Mucosa of descending colon (tissue), 3 donors: Measurements from ENCODE around the gene TUBA4A. TPM values are rescaled to one million over a fixed set of nuclear protein-coding genes. Genes with fewer than 3 reads are reported as not detected.

ENCODE experiments used
- ATAC-seq: fragments of 200-7000 bp; cut with Tn5 transposase; one replicate; pipeline ENCODE4 v1.9.1; 2020; ENCODE audit warnings: mild to moderate bottlenecking, moderate library complexity
- DNase-seq, 3 donors: peaks; one replicate each; pipeline ENCODE4 v3.0.0-alpha.2; 2020
- H3K36me3 ChIP-seq: fragments of 200-600 bp; one replicate; pipeline ENCODE4 v1.8.0; 2021; ENCODE audit warnings: low read depth, mild to moderate bottlenecking
- H3K4me1 ChIP-seq: fragments of 200-600 bp; one replicate; pipeline ENCODE4 v1.8.0; 2021; ENCODE audit warnings: low read depth, mild to moderate bottlenecking
- H3K4me3 ChIP-seq: fragments of 200-600 bp; one replicate; pipeline ENCODE4 v1.8.0; 2021; ENCODE audit warnings: mild to moderate bottlenecking
- H3K9me3 ChIP-seq: fragments of 200-600 bp; one replicate; pipeline ENCODE4 v1.8.0; 2021; ENCODE audit warnings: mild to moderate bottlenecking
- intact Hi-C, 2 donors: fragments of 100-400 bp; cut with DNase I in 1 of 2; cut with micrococcal nuclease in 1 of 2; formaldehyde crosslinking; loops; one replicate each; pipeline versions ENCODE4 v1.11.0 to v1.11.1; 2022; cut with DNase I, micrococcal nuclease
- long read RNA-seq, 2 donors: library from polyadenylated mRNA; unstranded; transcript quantifications; one replicate each; pipeline ENCODE4 v2.0.0, GENCODE V29; 2019 to 2021
- total RNA-seq, 3 donors: library from RNA; stranded (reverse); fragmentation: NEBNext Ultra II Directional in 2 of 3; extraction: Animal tissue kit (Norgen Biotek cat#: 25700) in 2 of 3; gene quantifications; one replicate each; pipeline versions ENCODE4 v1.2.1 to v1.2.4, GENCODE V29; 2021 to 2023
- TF ChIP-seq, protein P1 (sequence below): fragments of 200-600 bp; IDR thresholded peaks from one replicate; pipeline ENCODE4 v1.8.0; 2022; ENCODE audit warnings: antibody characterized with exemption, mild to moderate bottlenecking
- donor health status: DM: no; HTN: no; CAD: no; lungs with moderate emphysema.
- donor health status: DM: no; HTN: no; CAD: no.
- donor health status: DM: no; HTN: yes; CAD: no.

Gene TUBA4A
- total RNA-seq: 10 to 100 TPM; 69.7 to 75.3 (median 75.0) TPM
- long read RNA-seq, donor 1, transcript TUBA4A-201 (4 exons, 2,162 nt): major isoform, 47 of 75 reads
- long read RNA-seq, donor 1, partial matches to known transcripts: 8 of 75 reads
- long read RNA-seq, donor 1, other reads (novel, unspliced or antisense): 13 of 75 reads
- long read RNA-seq, donor 2, transcript TUBA4A-201 (4 exons, 2,162 nt): major isoform, 53 of 62 reads
- long read RNA-seq, donor 2, partial matches to known transcripts: 1 of 62 reads
- long read RNA-seq, donor 2, other reads (novel, unspliced or antisense): 3 of 62 reads

DNA sequence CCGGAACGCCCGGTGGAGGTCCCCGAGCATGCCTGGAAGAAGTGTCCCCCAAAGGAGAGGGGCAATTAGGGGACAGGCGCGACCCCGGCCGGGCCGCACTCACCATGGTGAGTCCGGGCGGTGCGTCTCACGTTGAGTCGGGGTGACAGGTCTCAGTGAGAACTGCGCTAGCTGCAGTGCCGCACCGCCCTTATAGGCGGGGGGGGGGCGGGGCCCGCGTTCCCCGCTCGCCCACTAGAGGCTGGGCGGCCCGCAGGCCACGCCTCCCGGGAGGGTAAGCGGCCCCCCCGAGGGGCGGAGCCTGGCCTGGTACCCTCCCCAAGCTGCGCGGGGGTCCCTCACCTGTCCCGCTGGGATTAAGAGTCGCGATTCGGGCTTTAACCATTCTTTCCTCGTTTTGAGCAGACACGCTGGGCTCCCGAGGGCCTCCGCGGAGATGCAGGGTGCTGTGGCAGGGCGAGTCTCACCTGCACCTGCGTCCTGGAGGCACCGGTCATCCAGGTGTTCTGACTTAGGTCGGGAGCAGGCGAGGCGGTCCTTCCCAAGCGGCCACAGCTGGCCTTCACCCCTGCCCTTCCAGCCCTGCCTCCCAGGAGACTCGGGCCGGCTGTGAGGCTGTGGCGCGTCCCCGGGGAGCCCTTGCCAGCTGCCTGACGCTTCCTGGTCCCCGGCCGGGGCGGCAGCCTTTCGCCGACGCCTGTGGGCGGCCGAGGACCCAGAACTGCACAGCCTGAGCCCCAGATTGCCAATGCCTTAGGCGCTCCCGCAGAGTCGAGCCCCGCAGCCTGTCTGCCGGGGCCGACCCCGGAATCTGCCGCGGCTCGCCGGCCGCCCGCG, at the start of gene TUBA4A:
Gene TUBA4A (minus strand): TSS at position 166 of the 837 bp plus-strand sequence. CDS start 60 bp downstream, at position 106.
- intact Hi-C loops: no loop called here
- ATAC-seq (peak; percentile 83), DNase-seq (peak; percentile 94 to 95 (median 95))
- peak within 1 kb of the TSS; percentile 44 for H3K4me3 ChIP-seq
- no peaks in the 10 kb centered on the region for H3K9me3 ChIP-seq
- H3K4me1 ChIP-seq: peaks cover 37% of the 10 kb centered on the region
- no peaks in the 10 kb centered on the region for H3K36me3 ChIP-seq
- TF ChIP-seq, protein P1, sequence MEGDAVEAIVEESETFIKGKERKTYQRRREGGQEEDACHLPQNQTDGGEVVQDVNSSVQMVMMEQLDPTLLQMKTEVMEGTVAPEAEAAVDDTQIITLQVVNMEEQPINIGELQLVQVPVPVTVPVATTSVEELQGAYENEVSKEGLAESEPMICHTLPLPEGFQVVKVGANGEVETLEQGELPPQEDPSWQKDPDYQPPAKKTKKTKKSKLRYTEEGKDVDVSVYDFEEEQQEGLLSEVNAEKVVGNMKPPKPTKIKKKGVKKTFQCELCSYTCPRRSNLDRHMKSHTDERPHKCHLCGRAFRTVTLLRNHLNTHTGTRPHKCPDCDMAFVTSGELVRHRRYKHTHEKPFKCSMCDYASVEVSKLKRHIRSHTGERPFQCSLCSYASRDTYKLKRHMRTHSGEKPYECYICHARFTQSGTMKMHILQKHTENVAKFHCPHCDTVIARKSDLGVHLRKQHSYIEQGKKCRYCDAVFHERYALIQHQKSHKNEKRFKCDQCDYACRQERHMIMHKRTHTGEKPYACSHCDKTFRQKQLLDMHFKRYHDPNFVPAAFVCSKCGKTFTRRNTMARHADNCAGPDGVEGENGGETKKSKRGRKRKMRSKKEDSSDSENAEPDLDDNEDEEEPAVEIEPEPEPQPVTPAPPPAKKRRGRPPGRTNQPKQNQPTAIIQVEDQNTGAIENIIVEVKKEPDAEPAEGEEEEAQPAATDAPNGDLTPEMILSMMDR: no peak

DNA sequence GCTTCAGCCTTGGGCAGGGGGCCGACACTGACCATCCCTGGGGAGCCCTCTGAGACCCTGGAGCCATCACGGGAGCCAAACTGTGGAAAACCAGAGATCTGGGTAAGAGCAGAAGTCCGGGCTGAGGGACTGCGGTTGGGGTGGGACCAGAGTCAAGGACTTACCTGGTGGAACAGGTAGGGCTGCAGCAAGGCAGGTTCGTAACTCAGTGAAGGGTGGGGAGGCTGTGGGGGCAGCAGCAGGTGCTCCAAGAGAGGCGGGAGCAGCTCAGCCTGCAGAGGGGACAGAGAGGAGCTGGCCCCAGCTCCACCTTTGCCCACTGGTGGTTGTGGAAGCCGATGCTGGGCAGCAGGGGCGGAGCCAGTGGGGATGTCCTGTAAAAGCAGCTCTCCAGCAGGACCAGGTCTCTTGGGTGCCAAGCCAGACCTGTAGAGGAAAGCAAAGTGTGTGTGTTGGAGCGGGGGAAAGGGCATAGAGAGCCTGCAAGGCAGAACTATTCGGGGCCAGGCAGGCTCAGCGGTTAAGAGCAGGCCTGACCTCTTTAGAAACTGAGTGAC, 48.8 kb upstream of the TUBA4A start:
- ATAC-seq (no peak), DNase-seq (no peak)
- Histone ChIP-seq H3K9me3 (no peaks in the 10 kb centered on the region), H3K4me1 (peaks cover 8% of the 10 kb centered on the region), H3K4me3 (no peak overlapping the region), H3K36me3 (no peaks in the 10 kb centered on the region)
- intact Hi-C loops: loop anchor here in 1 of 2 donors (10.0 kb wide), 1 partner anchor 138 kb away; the partner anchor contains the start of gene NHEJ1
- TF ChIP-seq, protein P1: no peak

DNA sequence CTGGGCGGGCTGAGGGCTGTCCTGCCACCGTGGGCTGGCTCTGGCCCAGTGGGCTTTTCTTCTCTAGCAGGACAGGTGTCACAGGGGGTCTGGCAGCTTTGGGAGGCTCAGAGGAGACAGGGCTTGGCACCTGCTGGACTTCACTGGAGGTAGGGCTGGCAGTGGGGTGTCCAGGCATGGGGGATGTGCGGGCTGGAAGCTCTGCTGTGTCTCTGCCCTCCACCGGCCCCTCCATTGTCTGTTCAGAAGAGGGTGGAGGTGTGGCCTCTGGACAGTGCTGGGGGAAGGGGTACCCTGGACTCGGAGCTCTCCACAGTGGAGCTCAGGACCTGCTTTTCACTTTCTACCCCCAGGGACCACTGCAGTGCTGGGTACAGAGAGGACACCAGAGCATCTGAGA, 46.3 kb upstream of the TUBA4A start:
- H3K9me3 ChIP-seq: no peaks in the 10 kb centered on the region
- H3K4me3 ChIP-seq: no peak overlapping the region
- intact Hi-C loops: loop anchor here in 1 of 2 donors (10.0 kb wide), 1 partner anchor 135 kb away; the partner anchor contains the start of gene NHEJ1
- no peak for DNase-seq
- peaks cover 8% of the 10 kb centered on the region for H3K4me1 ChIP-seq
- TF ChIP-seq, protein P1: no peak
- ATAC-seq: no peak
- H3K36me3 ChIP-seq: no peaks in the 10 kb centered on the region

DNA sequence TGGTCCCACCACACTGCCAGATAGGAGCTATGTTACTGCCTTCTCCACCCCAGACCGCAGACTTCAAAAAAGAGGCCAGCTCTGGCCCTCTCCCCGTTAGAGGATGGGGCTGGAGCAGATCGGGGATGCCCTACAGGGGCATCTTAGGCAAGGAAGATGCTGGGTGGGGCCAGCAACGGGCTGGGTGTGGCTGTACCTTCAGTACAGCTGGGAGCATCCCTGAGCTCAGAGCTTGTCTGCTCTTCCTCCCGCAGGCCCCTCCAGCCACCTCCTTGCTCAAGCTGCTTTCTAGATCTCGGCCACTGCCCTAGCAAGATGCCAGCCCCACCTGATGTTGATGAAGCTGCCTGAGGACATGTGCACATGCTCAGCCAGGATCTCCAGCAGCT, 45.6 kb upstream of the TUBA4A start:
- no peak for ATAC-seq
- no peaks in the 10 kb centered on the region for H3K9me3 ChIP-seq
- DNase-seq: no peak
- TF ChIP-seq, protein P1: no peak
- H3K36me3 ChIP-seq: no peaks in the 10 kb centered on the region
- intact Hi-C loops: no loop called here
- H3K4me1 ChIP-seq: peaks cover 9% of the 10 kb centered on the region
- no peak overlapping the region for H3K4me3 ChIP-seq

DNA sequence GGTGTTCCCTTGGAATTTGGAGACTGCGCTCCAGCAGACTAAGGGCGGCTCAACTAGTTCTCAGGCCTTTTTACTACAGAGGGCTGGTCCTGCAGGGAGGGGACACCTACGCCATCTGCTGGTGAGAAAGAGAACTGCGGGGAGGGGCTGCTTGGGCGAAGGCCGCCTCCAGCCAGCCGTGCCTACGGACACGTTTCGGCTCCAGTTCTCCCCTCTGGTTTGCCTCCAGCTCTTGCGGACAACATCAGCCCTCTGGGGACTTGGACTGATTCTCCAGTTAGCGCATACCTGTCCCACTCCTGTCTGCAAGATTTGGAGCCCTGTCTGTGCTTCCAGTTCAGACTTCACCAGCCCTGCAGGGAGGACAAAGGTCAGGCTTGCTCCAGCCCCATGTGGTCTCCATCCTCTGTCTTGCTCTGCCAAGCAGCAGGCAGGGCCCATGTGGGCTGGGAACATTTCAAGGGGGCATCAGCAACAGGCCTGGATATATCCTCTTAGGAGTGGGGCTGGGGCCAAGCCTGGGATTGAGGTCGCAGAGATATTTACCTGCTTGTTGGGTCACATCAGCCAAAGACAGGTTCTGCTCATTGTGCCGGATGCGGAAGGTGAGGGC, 45.1 kb upstream of the TUBA4A start:
- peaks cover 12% of the 10 kb centered on the region for H3K4me1 ChIP-seq
- TF ChIP-seq, protein P1: peak; percentile 99
- H3K9me3 ChIP-seq: no peaks in the 10 kb centered on the region
- intact Hi-C loops: no loop called here
- no peaks in the 10 kb centered on the region for H3K36me3 ChIP-seq
- peak; percentile 87 to 97 (median 95) for DNase-seq
- ATAC-seq: peak; percentile 78
- H3K4me3 ChIP-seq: no peak overlapping the region
